ENCODE measurements around the gene TMEM184A. TPM values are rescaled to one million over a fixed set of nuclear protein-coding genes. Genes with fewer than 3 reads are reported as not detected.
A peak's percentile ranks its signal among the peaks of the same experiment; 100 is the strongest.

The TMEM184A gene
- total RNA-seq, 1 experiment from 2014 or later: 1.7 TPM

DNA sequence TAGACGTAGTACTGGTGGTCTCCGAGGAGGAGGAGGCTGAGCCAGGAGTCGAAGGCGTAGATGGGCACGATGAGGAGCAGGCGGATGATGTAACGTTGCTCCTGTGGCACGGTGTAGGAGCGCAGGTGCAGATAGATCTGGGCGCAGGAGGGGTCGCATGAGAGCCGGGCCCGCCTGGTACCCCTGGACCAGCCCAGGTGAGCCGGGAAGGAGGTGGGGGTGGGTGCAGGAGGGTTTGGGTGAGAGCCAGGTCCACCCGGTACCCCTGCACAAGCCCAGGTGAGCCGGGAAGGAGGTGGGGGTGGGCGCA, 5.2 kb downstream of the TMEM184A start:
- no peak for DNase-seq (ENCODE audit: low read depth)

DNA sequence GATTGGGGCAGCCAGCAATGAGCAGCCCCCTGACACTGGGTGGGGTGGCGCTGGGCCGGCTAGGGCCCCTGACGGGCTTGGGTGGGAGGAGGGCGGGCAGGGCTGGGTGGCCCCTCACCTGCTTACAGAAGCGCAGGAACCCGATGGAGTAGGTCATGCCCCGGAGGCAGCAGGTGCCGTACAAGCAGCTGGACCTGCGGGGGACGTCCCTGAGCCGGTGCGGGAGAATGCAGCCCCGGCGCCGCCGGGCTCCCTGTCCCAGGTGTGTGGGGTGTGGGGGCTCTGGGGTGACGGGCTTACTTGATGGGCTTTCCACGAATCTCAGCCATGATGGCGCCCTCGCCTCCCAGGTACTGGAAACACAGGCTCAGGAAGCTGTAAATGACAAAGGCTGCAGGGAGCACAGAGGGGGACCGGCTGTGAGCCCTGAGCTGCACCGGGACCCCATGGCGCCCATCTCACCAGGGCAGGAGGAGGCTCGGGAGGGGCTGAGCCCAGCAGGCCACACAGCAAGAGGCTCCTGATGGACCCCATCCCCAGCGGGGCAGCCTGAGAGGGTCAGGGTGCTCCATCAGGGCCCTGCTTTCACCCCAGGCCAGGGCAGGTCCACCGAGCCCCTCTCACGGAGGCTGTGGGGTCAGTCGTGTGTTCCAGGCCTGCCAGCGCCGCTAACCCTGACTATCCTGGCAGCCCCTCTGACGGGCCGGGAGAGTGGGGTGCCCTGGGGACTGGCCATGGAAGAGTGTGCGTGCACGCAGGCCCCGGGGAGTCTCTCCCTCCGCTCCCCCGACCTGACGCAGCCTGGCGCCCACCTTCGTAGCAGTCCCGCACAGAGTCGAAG, 5.8 kb downstream of the TMEM184A start:
- DNase-seq (ENCODE audit: low read depth): no peak

DNA sequence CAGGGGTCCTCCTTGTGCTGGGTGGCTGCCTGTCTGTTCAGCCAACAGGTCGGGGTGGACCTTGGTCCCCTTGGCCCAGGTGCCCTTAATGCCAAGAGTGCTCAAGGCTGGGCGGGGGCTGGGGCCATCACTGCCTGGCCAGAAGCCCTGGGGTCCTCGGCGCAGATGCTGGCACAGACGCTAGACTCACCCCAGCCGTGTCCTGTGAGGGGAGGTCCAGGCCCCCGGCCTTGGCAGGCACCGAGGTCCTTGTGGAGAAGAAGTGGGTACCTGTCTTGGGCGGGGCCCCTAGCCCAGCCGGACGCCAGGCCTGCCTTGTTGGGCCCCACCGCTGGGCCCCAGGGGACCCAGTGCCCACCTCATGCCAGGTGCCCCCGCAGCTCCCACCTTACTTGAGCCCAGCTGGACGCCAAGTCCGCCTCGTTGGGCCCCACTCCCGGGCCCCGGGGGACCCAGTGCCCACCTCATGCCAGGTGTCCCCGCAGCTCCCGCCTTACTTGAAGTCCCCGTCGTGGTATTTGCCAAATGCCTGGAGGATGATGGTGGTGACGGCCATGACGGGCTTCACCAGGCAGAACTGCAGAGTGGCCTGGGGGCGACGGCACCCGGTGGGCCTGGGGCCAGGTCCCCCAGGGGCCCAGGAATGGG, 6.5 kb downstream of the TMEM184A start:
- DNase-seq (ENCODE audit: low read depth): no peak

DNA sequence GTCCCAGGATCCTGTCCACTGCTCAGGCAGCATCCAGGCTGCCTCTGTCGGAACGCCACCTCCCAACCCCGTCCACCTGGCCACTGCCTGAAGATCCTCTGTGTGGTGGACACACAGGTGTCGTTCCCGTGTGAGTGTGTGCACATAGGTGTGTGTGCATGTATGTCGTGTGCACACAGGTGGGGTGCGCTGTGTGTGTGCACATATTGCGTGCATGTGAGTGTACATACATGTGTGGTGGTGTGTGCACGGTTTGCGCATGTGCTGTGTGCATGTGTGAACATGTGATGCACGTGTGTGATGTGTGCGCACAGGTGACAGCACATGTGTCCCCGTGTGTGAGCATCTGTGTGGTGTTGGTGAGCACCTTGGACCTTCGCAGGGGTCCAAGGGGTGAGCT, 7.1 kb downstream of the TMEM184A start:
- no peak for DNase-seq (ENCODE audit: low read depth)

DNA sequence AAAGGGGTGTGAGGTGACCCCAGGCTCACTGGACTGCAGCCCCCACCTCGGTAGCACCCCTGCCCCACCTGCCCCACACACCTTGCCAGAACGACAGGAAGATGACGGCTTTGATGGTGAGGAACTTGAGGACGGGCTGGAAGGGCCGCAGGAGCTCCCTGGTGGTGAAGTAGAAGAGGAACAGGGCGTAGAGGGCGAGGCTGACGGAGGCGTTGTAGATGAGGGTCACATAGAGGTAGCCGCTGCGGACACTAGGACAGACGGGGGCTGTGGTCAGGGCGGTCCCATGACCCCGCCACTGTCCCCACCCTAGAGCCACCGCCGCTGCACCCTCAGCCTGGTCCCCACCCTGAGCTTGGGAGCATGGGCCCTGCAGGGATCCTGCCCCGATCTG, 7.6 kb downstream of the TMEM184A start:
- no peak for DNase-seq (ENCODE audit: low read depth)

DNA sequence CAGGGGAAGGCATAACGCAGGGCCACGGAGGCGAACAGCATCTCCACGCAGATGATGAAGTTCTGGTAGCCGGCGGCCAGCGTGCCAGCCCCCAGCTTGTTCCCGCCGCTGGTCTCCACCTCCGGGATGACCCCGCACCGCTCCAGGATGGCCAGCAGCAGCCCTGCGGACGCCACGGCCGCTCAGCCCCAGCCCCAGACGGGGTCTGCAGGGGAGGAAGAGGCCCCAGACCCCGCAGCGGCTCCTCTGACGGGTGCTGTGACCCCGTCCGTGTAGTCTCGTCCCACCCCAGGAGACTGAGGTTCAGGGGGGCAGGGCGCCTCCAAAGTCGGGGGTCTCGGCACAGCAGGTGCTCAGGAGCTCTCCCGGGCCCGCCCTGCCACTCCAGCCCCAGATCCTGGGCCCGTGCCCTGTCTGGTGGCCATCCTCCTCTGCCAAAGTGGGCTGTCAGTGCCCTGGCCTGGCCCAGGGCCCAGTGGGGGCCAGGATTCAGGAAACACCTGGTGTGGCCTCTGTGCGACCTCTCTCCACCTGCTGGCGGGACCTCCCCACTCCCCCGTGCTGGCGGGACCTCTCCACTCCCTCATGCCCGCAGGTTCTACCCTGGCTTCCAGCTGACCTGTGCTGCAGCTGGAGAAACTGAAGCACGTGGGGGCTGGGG, 8.1 kb downstream of the TMEM184A start:
- no peak for DNase-seq (ENCODE audit: low read depth)

DNA sequence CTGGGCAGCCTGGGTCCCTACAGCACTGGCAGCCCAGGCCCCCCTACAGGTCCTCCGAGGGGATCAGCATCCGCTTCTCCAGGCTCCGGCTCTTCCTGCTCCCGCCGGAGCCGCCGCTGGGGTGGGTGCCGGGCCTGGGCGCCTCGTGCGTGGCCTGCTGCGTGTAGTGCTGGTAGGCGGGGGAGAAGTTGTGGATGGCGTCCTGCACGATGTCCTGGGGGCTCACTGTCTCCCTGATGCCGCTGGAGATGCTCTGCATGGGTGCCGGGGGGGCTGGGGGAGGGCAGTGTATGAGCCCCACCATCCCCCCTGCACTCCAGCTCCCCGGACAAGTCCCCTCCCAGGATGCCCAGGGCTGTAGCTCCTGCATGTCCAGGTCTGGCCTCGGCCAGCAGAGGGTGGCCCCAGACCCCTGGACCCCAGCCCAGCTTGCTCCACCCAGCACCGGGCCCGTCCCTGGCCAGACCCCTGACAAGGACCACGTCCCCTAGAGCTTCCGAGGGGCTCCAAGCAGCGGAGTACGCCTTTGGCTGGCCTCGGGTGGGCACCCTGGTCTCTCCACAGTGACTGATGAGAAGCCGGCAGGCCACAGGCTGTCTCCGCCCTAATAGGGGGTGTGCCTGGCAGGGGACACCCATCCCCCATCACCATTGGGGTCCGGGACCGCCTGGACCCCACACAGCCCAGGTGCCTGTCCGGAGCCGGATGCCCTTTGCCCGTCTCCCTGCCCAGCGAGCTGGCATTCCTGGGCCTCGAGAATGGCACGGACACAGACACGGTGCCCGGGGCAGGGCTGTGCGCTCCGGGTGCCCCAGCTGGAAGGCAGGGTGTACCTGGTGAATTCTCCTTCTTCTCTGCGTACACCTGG, 8.9 kb downstream of the TMEM184A start:
- no peak for DNase-seq (ENCODE audit: low read depth)

DNA sequence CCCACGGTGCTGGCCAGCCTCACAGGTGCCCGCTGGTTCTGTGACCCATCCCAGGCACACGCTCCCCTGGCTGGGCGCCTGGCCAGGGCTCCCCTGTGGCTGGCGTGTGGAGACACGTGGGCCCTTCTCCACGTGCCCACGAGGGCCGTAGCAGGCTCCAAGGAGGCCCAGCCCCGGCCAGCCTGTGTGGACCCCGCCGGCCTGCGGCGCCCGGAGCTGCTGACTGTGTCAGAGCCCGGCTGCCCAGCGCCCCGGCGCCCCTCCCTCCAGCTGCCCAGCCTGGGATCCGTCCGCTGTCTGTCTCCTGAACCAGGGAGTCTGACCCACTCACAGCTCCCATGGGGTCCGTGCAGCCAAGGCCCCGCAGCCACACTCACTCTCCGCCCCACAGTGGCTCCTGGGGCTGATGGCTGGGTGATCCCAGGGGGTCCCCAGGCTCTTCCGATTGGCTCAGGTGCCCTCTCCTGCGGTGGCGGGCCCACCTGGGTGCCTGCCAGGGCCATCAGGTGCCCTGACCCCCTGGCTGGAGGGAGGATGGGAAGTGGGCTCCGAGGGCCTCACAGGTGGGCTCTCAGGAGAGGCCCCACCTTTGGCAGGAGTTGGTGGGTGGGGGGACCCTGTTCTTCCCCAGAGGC, 9.6 kb downstream of the TMEM184A start:
- peak; percentile 13 for DNase-seq (ENCODE audit: low read depth)

DNA sequence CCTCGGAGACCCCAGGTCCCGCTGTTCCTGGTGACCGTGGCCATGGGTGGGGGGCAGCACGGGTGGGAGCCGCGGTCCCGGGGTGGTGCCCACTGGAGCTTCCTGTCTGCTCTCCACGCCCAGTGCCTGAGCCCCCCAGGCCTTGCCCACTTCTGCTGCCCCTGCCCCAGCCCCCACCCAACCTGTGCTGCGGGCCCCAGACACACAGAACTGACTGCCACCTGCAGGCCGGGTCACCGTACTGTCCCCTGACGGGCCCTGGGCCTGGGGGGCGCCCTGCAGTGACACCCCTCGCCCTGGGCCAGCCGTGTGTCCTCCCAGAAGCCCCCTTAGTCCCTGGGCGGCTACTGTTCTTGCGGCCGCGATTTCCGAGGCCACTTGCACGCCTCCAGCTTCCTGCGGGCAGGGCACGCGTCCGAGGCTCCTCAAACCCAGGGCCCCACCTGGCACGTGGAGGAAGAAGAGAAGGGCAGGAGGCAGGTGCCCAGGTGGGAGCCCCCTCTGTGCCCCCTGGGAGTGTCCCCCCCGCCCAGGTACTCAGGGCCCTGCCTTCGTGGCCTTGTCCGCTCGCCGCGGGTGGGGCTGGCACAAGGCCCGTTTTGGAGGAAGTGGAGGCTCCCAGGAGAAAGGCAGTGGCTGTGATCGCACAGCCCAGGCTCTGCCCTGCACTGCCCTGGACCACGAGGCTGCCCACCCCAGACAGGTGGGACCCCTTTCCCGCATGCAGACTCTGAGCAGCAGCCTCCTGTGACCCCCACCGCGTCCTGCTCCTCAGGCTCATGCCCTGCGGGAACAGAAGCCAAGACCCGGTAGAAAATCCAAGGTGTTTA, 10.4 kb downstream of the TMEM184A start:
- DNase-seq (ENCODE audit: low read depth): peak; percentile 12

DNA sequence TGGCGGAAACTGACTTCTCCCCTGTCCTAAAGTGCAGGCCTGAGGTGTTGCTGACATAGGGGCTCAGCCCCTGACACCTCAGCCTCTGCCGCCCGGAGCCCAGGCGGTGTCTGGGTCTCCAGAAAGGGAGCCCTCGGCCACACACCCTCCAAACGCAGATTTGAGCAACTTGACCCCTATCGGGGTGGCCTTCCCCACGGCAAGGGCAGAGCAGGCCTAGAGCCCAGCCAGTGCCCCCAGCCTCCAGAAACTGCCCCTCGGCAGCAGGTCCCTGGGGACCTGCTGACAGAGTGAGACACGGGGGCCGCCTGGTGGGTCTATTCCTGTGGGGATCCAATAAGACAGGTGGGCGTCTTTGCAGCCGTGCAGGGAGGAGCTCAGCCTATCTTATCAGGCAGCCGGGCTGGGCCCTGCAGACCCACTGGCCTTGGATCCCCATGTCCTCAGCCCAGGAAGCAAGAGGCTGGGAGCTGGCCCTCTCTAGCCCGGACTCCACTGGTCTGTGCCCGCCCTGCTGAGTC, 11.0 kb downstream of the TMEM184A start:
- DNase-seq (ENCODE audit: low read depth): peak; percentile 7

DNA sequence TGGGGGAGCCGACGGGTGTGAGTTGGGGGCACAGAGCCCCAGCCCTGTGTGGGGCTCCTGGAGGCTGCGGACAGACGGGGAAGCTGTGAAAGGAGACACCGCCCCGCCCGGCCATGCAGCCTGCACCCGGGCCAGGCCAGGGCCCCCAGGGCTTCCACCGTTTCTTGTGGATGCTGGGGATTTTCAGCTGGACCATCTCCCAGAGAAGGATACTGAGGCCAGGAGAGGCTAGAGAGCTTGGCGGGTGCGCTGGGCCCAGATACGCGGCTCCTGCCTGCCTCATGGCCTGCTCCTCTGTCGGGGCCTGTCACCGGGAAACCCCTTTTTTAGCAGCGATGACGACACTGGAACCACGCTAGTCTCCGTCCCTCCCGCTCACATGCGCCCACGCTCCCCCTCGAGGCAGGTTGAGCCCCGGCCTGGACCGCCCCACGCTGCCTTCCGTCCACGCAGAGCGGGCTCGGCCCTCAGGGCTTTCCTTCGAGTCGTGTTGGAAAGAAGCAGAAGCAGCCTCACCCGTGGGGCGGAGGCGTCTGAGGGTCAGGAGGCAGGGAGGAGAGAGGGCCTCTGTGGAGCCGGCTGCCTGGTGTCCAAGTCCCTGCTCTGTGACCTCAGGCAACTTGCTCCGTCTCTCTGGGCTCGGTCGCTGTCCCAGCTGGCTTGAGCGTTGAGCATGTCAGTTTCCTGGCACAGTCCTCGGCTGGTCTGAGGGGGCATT, 11.7 kb downstream of the TMEM184A start:
- peak; percentile 13 for DNase-seq (ENCODE audit: low read depth)

DNA sequence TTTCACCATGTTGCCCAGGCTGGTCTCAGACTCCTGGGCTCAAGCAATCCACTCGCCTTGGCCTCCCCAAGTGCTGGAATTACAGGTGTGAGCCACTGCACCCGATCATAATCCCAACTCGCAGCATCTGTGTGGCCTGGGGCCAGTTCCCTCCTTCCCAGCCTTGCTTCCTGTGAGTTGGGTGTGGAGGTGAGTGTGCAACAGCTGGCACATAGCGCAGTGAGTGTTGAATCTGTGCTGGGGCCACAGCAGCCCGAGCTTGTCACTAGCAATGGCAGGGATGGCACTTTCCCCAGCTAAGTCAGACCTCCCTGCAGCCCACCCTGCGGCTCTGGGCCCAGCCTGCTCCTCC, 12.2 kb downstream of the TMEM184A start:
- DNase-seq (ENCODE audit: low read depth): peak; percentile 9

DNA sequence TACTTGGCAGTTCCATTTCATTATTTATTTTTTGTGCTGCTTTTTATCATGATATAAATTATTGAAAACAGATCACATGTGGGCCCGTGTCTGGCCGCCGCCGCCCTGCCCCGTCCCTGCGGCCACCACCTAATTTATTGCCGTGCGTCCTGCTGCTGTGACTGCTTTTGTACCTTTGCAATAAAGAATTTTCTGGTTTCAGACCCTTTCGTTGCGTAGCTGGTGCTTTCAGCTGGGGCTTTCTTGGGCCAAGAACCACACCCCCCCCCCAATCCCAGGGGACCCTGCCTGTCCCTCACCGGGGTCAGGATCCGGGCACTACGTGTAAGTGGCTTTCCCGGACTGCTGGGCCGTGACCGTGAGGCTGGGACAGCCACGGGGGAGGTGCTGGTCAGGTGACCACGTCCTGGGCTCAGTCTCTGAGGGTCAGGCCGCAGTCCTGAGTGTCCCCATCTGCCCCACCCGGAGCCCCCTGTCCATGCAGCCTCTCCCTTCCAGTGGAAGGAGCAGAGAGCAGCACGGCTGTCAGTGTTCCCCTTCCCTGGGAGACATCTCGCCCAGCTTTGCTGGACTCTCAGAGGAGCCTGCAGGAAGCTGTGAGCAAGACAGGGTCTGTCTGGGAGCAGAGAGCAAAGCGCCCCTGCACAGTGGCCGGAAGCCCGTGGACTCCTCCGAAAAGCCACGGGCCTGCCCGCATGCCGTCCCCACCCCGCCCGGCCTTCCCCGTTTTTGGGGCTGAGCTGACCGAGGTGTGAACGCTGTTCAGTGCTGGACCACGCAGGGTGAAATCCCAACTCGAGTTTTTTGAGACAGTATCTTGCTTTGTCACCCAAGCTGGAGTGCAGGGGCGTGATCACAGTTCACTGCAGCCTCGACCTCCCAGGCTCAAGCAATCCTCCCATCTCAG, 12.9 kb downstream of the TMEM184A start:
- DNase-seq (ENCODE audit: low read depth): peak; percentile 7

DNA sequence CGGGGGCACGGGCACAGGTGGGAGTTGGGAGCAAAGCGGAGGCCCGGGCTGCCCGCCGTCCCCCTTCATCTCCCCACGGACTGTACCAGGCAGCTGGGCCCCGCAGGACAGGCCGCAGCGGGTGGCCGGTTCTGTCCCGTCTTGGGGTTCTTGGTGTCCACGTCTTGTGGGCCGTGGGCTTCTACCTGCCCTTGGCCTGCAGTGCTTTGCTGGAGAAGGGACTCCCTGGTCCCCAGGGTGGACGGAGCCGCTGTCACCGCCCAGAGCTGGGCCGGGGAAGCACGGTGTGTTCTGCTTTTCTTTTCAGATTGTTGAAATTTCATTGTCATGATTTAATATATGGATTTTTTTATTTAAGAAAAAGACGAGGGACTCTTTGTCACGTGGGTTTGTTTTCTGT, 13.7 kb downstream of the TMEM184A start:
- no peak for DNase-seq (ENCODE audit: low read depth)

DNA sequence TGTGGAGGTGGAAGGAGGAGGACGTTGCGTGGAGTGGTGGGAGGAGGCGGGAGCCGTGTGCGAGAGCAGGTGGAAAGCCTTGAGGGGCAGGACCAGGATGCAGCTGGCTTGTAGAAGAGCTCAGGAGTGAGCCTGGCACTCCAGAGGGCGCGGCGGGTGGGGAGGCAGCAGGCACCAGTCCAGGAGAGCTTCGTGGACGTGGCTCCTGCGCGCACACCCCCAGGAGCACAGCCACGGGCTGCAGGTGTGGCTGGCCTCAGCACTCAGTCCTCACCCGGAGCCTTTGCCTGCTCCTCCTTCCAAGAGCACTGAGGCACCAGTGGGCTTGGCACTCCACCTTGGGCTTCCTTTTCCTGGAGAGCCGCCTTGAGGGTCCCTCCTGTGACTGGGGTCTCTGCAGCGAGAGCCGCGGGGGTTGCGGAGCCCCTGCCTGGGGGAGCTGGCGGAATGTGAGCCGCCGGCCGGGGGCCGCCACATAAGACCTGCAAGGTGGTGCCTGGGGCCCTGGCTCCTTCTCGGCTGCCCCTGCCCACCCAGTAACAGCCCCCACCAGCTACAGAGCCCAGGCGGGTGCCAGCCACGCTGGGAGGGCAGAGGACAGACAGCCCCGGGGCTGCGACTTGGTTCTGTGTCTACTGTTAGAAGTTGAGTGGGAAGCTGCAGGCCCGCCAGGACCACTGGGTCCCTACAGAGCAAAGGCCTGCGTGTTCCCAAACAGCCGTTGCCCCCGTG, 14.4 kb downstream of the TMEM184A start:
- peak; percentile 11 for DNase-seq (ENCODE audit: low read depth)

DNA sequence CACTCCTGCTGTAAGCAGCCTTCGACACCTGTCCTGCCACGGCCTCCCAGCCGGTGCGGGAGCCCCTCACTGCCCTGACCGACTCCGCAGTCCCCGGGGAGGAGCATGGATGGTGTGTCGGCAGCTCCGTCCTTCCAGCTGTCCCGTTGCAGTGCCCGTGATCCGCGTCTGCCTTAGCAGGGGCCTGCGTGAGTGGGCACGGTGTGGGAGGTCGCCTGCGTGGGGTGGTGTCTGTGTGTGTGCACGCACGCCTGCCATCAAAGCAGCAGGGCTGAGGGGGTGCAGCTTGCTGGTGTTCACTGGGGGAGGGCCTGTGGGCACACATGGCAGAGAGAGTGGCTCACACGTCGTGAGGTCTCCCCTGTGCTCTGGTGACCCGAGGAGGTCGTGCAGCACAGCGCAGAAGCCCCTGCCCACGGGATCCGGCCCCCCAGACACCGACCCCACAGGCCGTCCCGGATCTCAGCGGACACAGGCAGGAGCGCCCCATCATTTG, 15.2 kb downstream of the TMEM184A start:
- peak; percentile 7 for DNase-seq (ENCODE audit: low read depth)

DNA sequence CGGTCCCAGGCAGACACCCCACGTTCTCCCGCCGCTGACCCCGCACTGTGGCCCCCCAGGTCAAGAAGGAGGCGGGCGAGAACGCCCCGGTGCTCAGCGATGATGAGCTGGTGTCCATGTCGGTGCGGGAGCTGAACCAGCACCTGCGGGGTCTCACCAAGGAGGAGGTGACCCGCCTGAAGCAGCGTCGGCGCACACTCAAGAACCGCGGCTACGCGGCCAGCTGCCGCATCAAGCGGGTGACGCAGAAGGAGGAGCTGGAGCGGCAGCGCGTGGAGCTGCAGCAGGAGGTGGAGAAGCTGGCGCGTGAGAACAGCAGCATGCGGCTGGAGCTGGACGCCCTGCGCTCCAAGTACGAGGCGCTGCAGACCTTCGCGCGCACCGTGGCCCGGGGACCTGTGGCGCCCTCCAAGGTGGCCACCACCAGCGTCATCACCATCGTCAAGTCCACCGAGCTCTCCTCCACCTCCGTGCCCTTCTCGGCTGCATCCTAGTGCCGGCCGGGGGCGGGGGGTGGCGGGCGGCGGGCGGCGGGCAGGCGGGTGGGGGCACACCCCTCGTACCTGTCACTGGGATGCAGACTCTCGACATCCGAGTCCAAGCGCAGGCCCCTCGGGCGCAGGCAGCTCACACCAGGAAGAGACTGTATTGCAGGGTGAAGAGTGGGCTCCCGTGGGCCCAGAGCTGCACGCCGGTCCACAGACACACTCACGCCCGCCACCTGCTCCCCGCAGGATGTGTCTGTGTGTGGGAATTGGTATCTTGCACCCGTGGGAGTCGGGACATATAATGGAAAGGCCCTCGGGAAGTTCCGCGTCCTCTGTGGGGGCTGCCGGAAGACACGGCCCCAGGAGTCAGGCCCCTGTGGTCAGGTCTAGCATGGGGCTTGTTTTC, 15.9 kb downstream of the TMEM184A start:
- DNase-seq (ENCODE audit: low read depth): no peak

All from Daoy (cell line).